Kidney tubule cell (primary cell): ENCODE measurements around the gene MPND.

Experiments
- DNase-seq: peaks from one replicate; pipeline ENCODE4 v3.0.0-alpha.2; 2018; ENCODE audit warnings: low spot score

The MPND gene

GRCh38 chr19:4379383-4380253 lies 36.3 kb downstream of the MPND start:
- DNase-seq: peak; percentile 99

- DNase-seq: peak; percentile 22
These were observed 36.9 kb downstream of the MPND start for GRCh38 chr19:4380254-4380727.

DNA sequence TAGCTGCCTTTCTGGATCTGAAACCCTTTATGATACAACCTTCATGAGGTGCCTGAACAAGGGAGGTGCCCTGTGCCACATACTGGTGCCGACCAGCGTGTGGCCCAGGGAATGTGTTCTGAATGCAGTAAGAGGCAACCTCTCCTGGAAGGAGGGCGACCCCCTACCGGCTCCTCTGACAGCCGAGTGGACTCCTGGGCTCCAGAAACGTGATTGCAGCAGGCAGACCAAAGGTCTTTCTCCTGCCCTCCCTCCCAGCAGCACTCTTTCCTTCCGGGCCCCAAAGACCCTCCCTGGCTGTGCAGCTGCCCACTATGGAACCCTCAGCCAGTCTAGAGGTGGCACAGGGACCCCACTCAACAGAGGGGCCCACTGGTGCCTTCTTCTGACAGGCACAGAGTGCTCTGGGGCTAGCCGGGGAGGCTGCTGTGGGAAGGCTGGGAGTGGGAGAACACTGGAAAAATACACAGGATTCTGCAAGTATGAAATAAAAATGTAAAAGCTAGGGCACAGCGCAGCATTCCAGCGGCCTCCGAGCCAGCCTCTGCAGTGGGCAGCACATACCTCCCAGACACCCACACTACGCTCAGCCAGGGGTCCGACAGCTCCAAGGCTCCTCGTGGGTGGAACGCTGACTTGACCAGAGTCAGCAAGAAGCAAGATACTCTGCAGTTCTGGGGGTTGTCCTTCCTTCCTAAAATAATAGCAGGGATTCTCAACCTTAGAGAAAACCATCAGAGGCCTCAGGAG lies 42.1 kb downstream of the MPND start:
- DNase-seq: no peak

DNA sequence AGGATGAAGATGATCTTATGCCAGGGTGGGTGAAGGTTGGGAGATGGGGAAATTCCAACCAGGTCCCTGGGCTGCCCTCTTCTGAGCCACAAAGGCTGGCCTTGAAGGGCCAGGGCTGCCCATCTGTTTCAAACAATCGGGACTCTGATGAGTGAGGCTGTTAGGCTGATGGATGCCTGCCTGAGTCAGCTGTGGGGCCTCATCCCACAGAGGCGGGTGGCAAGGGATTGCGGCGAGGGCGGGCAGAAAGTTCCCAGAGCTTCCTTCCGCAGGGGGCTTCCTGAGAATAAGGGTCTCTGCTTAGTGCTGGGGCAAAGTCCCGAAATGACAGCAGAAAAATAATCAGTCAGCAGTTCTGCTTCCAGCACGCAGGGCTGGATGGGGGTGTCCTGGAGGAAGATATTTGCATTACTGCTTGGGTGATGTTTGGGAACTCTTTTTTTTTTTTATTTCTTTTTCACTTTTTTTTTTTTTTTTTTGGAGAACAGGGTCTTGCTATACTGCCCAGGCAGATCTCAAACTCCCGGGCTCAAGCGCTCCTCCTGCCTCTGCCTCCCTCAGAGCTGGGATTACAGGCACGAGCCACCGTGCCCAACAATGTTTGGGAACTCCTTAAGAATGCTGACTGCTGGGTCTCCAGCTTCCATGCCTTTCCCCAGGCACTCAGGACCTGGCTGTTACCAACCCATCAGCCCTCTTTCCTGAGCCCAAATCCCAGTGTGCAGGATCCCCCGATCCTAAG lies 42.9 kb downstream of the MPND start:
- DNase-seq: peak; percentile 43

GRCh38 chr19:4388337-4389063 lies 45.1 kb downstream of the MPND start:
- DNase-seq: no peak

DNA sequence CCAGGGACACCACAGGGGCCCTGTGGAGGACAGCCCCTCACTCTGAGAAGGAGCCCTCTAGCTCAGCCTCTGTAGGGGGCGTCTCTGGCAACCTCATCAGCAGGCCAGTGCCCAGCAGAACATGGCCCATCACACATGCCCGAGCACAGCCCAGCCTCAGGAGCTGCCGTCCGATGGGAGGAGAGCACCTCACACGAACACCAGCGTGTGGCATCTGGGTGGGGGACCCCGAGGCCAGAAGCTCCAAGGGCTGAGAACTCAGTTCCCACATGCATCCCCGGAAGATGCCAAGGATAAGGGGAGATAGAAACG lies 45.7 kb downstream of the MPND start:
- no peak for DNase-seq

- no peak for DNase-seq
These were observed 46.2 kb downstream of the MPND start for GRCh38 chr19:4389511-4390016.

GRCh38 chr19:4390017-4390566 lies 46.7 kb downstream of the MPND start:
- DNase-seq: peak; percentile 37

GRCh38 chr19:4390567-4391305 lies 47.4 kb downstream of the MPND start:
- DNase-seq: no peak

DNA sequence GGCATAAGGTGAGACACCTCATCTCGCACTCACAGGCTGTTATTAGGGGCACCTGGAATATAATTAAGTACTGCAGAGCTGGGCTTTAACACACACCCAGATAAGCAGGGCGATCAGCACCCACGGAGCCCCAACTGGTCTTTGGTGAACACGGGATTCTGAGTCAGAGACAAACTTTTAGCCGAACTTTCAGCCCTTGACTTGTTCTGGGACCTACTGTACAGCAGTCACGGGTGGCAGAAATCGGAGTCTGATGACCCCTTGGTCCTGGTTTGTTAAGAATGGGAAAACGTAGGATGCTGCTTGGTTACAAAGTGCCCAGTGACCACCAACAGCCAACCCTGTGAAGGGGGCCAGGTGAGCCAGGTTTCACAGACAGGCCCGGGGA lies 47.9 kb downstream of the MPND start:
- no peak for DNase-seq

DNA sequence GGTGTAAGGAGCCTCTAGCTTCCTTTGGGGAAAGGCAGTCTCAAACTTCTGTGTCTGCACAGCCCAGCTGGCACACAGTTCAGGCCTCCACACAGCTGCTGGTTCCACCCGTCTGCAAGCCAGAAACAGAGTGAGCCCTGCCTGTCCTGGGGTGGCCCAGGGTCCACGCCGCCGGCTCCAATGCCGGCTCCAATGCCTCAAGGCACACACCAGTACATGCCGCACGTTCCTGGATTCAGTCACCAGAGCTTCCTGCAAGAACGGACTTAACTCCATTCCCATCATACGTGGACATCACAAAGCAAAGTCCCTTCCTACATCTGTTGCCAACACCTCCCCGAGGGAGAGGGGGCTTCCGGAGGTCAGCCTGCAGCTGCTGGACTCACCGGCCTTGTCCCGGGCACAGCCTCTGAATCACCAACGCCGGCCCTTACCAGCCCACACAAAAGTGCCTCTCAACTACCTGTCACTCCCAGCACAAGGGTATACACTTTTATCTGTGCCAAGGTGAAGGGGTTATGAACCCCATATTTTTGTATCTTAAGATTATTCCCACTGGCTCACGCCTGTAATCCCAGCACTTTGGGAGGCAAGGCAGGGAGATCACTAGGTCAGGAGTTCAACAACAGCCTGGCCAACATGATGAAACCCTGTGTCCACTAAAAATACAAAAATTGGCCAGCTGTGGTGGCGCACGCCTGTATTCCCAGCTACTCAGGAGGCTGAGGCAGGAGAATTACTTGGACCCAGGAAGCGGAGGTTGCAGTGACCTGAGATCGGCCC lies 48.5 kb downstream of the MPND start:
- peak; percentile 64 for DNase-seq

GRCh38 chr19:4393947-4394590 lies 50.7 kb downstream of the MPND start:
- DNase-seq: no peak

DNA sequence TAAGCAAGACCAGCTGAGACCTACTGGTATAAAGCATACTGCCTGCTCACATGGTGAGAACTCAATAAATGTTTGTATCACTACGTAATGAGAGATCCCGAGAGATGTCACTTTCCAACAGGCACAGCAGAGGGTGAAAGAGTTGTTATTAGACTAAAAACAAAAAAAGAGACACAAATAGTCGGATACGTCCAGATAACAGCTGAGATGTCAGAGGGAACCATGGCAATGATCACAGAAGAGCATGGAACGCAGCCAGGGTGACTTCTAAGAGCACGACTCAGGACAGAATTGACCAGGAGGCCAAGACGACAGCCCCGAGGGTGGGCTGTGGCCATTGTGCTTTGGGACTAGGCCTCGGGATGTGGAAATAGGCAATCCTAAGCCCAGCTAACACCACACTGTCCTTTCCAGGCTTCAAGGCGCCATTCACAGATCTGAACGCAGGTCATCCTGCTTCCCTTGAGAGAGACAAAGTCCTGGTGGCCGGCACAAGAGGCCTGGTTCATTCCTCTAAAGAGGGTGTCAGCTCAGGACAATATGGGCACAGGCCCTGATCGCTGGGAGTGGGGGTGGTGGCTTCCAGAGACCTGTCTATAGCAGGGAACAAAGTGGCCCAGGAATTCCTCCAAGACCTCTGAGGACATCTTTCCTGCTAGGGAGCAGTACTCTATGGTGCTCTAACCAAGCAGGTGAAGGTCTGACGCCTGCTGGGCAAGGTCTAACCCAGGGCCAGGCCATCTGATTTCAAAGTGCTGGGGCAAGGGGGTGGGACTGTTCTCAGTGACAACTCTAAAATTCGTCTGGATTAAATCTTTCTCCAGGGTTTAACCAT lies 53.8 kb downstream of the MPND start:
- DNase-seq: no peak

GRCh38 chr19:4399812-4400134 lies 56.4 kb downstream of the MPND start:
- DNase-seq: peak; percentile 23

- DNase-seq: peak; percentile 91
These were observed 57.0 kb downstream of the MPND start, which contains the start of gene SH3GL1 for GRCh38 chr19:4400135-4400936. TSS of gene SH3GL1 (minus strand) at chr19:4400547. CDS start at chr19:4400368, 179 bp downstream.

- no peak for DNase-seq
These were observed 58.4 kb downstream of the MPND start for GRCh38 chr19:4401769-4402170.

DNA sequence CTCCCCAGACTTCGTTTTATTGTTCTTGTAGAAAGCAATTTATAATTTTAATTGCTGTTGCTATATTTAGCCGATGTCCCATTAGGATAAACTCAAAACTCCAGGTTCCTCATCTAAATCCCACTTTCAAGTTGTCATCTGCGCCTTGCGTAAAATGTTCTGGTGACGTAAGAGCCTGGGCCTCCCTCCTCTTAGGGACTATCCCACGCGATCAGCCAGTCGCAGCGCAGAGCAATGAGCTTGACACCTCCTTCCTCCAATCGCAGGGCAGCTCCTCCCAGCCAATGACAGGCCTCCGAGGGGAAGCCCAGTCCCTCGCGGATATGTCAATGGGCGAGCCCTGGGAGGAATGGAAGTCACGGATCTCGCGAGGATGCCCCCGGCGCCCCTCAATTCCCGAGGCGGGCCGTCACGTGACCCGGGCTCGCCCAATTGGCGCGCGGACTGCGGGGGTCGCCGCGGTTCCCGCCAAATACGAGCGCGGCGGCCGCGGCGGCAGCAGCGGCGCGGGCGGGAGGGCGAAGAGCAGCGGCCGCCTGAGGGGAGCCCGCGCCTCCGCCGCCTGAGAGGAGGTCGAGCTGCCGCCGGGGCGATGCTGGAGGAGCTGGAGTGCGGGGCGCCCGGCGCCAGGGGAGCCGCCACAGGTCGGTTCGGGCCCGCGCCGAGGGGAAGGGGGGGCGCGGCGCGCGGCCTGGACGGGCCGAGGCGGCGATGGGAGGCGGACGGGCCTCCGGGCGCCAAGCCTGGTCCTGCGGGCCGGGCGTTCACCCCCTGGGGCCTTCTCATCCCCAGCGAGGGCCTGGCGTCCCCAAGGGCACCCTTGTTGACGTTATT lies 59.0 kb downstream of the MPND start, which contains the start of gene CHAF1A:
Gene CHAF1A, plus strand, starts transcription at position 470 of the 834 bp plus-strand sequence. Its CDS starts 123 bp downstream, at position 593.
- peak; percentile 100 for DNase-seq
